OCI-M2 (cell line): ENCODE results near the gene REEP5.

ENCODE experiments used
- DNase-seq: peaks from one replicate; lab custom pipeline; 2025; ENCODE audit not compliant: unreplicated experiment; lab: John Stamatoyannopoulos, UW

The REEP5 gene

DNA sequence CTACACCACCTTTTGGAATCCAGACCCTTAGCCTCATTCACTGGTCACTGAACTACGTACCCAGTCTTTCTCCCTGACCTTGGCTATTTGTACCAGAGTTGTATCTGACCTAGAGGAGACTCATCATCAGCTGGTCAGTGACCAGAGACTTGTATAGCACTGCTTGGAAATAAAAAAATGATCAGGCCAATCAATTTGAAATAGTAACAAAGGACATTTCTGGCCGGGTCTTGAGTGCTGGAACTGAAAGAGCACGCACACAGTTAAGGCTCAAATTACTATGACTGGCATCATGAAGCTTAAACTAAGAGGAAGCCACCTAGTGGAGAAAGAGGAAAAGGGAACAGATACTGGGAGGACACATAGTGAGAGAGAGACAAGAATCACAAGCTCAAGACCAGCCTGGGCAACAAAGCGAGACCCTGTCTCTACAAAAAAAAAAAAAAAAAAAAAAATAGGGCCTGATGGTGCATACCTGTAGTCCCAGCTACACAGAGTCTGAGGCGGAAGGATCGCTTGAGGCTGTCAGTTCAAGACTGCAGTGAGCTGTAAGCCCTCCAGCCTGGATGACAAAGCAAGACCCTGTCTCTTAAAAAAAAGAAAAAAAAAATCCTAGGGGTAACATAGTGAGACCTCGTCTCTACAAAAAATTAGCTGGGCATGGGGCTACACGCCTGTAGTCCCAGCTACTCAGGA, 73.8 kb downstream of the REEP5 start:
- DNase-seq = peak; percentile 15

GRCh38 chr5:112847306-112847705, 74.7 kb downstream of the REEP5 start:
- no peak for DNase-seq

DNA sequence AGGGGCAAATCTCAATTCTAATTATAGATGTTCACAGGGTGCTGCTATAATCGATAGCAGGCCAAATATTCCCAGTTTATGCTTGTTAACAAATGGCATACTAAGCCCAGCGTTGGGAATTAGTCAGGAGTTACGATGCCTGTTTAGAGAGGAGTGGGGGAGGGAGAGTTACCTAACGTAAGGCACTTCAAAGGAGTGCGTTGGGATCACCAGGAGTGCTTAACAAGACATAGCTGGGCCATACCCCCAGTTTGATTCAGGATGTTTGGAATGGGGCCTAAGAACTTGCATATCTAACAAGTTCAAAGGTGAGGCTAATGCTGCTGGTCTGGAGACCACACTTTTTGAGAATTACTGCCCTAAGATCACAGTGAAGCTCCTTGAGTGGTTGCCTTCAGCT, 75.5 kb downstream of the REEP5 start:
- DNase-seq = no peak

- DNase-seq = no peak
These were observed 77.5 kb downstream of the REEP5 start for GRCh38 chr5:112844489-112844888.

GRCh38 chr5:112833971-112834370, 88.1 kb downstream of the REEP5 start:
- DNase-seq = no peak

- DNase-seq = no peak
These were observed 91.6 kb downstream of the REEP5 start for GRCh38 chr5:112830378-112830777.
